IPS-NIHi11 (cell line): ENCODE measurements around the gene DBNDD1.

Experiments used
- DNase-seq: peaks from one replicate; pipeline ENCODE4 v3.0.0; 2012; ENCODE audit warnings: mixed read lengths, low spot score

DBNDD1 gene

DNA sequence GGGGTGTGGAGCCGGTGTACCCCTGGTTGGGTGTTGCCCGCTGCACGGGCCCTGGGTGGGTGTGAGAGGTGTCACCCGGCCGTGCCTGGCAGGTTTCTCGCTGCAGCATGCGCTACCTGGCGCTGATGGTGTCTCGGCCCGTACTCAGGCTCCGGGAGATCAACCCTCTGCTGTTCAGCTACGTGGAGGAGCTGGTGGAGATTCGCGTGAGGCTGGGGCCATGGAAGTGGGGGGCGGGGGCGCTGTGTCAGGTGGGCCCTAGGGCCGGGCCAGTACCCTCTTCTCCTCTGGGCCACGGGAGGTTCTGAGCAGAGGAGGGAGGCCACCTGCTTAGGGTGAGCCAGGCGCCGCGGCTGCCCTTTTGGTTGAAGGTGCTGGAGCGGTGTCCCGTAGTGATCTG is 57.3 kb downstream of the DBNDD1 start:
- DNase-seq = no peak

DNA sequence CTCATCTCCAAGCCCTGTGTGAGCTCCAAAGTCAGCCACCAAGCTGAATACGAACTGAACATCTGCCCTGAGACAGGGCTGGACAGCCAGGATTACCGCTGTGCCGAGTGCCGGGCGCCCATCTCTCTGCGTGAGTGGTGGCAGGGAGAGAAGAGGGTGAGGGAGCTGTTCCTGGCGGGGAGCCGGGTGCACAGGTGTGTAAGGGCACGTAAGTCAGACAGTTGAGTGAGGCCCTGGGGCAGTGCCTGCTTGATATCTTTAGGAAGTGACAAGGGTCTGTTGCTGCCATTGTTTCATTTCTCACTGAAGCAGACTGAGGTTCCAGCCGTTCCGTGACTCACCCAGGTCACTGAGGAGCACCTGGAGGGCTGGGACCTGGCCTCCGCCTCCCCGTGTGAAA is 58.3 kb downstream of the DBNDD1 start:
- DNase-seq = no peak

DNA sequence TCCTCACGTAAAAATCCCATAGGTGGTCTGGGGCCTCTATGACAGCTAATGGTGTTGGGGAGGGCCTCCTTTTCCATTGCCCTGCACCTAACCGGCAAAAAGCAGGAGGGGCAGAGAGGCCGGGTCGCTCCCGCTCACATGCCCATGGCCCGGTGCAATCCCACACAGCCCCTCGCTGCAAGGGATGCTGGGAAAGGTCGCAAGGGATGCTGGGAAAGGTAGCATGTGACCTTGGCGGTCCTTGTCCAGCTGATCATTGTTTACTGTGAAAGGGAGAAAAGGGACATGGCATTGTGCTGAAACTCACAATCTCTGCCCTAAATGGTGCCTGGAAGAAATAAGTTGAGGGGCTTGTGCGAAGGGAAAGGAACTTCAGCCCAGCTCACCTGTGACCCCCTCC is 60.7 kb downstream of the DBNDD1 start:
- DNase-seq = no peak

DNA sequence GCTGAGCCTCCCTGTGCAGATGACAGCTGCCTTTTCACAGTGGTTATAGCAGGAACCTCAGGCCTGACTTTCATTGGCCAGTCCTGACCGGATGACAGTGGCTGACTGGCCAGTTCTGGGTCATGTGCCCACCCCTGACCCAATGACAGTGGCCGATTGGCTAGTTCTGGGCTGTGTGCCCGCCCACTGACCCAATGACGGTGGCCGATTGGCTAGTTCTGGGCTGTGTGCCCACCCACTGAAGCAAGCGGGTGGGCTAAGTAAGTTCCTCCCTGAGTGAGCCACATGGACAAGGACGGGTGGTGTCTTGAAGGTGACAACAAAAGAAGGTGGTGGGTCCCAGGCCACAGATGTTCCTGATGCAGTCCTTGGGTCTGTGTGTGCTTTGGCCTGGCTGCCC is 61.2 kb downstream of the DBNDD1 start:
- peak; percentile 84 for DNase-seq

DNA sequence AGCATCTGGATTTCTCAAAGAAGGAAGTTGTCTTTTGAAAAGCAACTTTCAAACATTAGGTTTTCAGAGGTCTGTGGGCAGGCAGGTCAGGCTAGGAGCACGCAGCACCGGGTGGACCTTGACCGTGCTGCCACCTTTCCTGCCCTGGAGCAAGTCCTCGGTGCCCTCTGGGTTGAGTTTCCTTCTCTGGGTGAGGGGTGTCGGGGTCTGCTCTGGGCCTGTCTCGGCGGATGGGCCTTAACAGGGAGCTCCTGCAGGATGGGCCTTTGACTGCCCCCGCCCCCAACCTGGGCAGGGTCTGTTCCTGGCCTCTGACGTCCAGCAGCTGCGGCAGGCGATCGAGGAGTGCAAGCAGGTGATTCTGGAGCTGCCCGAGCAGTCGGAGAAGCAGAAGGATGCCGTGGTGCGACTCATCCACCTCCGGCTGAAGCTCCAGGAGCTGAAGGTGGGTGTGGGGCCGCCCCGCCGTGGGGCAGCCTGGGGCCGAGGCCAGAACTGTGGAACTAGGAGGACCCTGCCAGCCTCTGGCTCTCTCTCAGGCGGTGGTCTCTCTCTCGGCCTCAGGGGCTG is 62.0 kb downstream of the DBNDD1 start:
- DNase-seq = no peak

DNA sequence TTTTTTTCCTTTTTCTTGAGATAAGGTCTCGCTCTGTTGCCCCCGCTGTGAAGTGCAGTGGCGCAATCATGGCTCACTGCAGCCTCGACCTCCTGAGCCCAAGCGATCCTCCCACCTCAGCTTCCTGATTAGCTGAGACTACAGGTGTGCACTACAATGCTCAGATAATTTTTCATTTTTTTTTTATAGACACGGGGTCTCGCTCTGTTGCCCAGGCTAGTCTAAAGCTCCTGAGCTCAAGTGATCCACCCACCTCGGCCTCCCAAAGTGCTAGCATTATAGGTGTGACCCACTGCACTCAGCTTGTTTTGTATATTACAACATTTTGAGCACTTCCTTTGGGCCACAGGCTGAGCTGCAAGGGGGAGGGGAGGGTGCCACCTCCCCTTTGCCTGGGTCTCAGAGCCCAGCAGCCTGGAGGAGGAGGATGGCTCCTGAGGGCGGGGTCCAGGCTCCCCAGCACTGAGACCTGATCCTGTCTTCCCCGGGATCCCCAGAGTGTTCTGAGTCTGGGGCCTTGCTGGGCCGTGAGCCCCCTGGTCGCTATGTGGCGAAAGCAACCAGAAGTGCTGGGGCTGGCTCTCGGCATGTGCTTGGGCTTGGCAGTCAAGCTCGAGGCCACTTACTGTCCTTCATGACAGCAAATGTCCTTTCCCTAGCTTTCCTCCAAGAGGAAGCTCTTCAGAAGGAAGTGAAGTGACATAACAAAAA is 62.6 kb downstream of the DBNDD1 start:
- no peak for DNase-seq

DNA sequence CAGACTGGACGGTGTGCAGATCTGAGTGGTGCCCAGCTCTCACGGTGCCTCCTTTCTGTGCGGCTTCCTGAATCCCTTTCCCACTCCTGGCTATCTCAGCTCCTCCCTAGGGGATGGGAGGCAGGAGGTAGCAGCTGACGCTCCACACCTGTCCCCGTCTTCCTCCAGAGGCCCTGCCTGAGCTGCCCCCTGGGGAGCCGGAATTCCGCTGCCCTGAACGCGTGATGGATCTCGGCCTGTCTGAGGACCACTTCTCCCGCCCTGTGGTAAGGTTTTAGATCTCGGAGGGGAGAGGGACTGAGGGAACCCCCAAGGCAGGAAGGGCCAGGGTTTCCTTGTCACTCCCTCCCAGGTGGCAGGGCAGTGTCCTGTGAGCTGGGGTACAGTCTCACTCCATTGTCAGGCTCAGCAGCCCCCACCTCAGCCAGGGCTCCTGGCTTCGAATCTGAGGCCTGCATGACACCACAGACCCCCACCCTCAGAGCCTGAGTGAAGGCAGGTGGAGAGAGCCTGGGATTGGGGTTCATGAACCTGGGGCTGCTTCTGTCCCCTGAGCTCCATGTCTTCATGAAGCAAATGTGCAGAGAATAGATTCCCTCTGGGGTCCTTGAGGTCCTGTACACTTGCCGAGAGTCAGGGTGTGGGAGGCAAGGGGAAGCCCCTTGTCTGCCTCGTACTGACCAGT is 64.1 kb downstream of the DBNDD1 start:
- no peak for DNase-seq
